HEK293 (cell line): ENCODE results near the gene BRMS1.

ENCODE experiments used
- ZBTB1 ChIP-seq: fragments of 450-650 bp; formaldehyde crosslinking; IDR thresholded peaks from 2 replicates; pipeline ENCODE4 v1.5.1; 2016; ENCODE audit warnings: missing biosample characterization, missing genetic modification characterization
- TF ChIP-seq, protein P1 (sequence below): fragments of 450-650 bp; formaldehyde crosslinking; IDR thresholded peaks from 2 replicates; pipeline ENCODE4 v1.5.1; 2016; ENCODE audit warnings: missing biosample characterization, missing genetic modification characterization

DNA sequence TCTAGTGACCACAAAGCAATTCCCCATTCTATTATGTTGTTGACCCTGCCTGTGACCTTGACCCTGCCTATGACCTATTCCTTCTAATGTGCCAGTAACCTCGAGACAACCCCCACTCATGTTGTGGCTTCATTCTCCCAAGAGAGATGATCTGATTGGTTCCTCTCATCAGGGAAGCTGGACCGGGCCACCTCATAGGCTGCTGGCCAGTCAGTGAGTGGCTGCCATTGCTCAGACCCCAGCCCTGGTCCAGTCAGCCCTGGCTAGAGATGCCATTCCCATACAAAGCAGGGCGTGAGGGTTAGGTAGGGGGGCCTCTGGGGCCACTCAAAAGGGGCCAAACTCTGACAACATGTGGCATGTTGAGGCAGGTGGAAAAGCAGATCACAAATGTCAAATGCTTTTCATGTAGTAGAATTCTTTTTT lies 14.8 kb upstream of the BRMS1 start:
- TF ChIP-seq ZBTB1 (tag by site-specific recombination): no peak
- TF ChIP-seq, protein P1, sequence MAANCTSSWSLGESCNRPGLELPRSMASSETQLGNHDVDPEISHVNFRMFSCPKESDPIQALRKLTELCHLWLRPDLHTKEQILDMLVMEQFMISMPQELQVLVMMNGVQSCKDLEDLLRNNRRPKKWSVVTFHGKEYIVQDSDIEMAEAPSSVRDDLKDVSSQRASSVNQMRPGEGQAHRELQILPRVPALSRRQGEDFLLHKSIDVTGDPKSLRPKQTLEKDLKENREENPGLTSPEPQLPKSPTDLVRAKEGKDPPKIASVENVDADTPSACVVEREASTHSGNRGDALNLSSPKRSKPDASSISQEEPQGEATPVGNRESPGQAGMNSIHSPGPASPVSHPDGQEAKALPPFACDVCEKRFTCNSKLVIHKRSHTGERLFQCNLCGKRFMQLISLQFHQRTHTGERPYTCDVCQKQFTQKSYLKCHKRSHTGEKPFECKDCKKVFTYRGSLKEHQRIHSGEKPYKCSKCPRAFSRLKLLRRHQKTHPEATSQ (tag by site-specific recombination): no peak
